GM12872 (cell line): ENCODE data around the gene IGF2BP2.

Source experiments
- CTCF ChIP-seq: IDR thresholded peaks from 3 replicates; pipeline ENCODE4 v1.5.1; 2011; ENCODE audit warnings: low read depth, mild to moderate bottlenecking, low read length, moderate library complexity; ENCODE audit not compliant: insufficient read depth

The IGF2BP2 gene

GRCh38 chr3:185701611-185702261 lies 123.1 kb downstream of the IGF2BP2 start:
- TF ChIP-seq CTCF: no peak

- TF ChIP-seq CTCF: no peak
Observed at GRCh38 chr3:185699927-185700326, 124.9 kb downstream of the IGF2BP2 start.

GRCh38 chr3:185696039-185696438 lies 128.8 kb downstream of the IGF2BP2 start:
- no peak for TF ChIP-seq CTCF

GRCh38 chr3:185693985-185694653 lies 130.7 kb downstream of the IGF2BP2 start:
- no peak for TF ChIP-seq CTCF

- no peak for TF ChIP-seq CTCF
Observed at GRCh38 chr3:185691622-185692021, 133.2 kb downstream of the IGF2BP2 start.

GRCh38 chr3:185687271-185687878 lies 137.5 kb downstream of the IGF2BP2 start:
- TF ChIP-seq CTCF: no peak

- TF ChIP-seq CTCF: no peak
Observed at GRCh38 chr3:185685231-185686035, 139.4 kb downstream of the IGF2BP2 start.
